ENCODE data around the gene SLC10A7.

Gene SLC10A7

GRCh38 chr4:146335763-146336409 is 185.9 kb downstream of the SLC10A7 start:
- H3K9me3 ChIP-seq, result no peaks in the 10 kb centered on the region
- H3K27me3 ChIP-seq, result no peaks in the 10 kb centered on the region
- H3K4me3 ChIP-seq (ENCODE audit: low read depth, low read length), result no peak overlapping the region
- H3K4me1 ChIP-seq, result peaks cover 21% of the 10 kb centered on the region
- no peak for TF ChIP-seq CTCF (IDR thresholded peaks at IDR 0.05; ENCODE audit: low read depth, low read length)
- no peak for DNase-seq
- no peaks in the 10 kb centered on the region for H3K36me3 ChIP-seq

- Histone ChIP-seq H3K9me3 (no peaks in the 10 kb centered on the region), H3K36me3 (no peaks in the 10 kb centered on the region), H3K27me3 (no peaks in the 10 kb centered on the region), H3K4me1 (peaks cover 21% of the 10 kb centered on the region), H3K4me3 (ENCODE audit: low read depth, low read length) (no peak overlapping the region)
- no peak for TF ChIP-seq CTCF (IDR thresholded peaks at IDR 0.05; ENCODE audit: low read depth, low read length)
- no peak for DNase-seq
These were observed 186.8 kb downstream of the SLC10A7 start for GRCh38 chr4:146334862-146335449.

- Histone ChIP-seq H3K4me1 (peaks cover 21% of the 10 kb centered on the region), H3K9me3 (no peaks in the 10 kb centered on the region), H3K36me3 (no peaks in the 10 kb centered on the region), H3K27me3 (no peaks in the 10 kb centered on the region), H3K4me3 (ENCODE audit: low read depth, low read length) (peak overlapping the region; percentile 23)
- no peak for DNase-seq
- no peak for TF ChIP-seq CTCF (IDR thresholded peaks at IDR 0.05; ENCODE audit: low read depth, low read length)
These were observed 187.9 kb downstream of the SLC10A7 start for GRCh38 chr4:146333895-146334262.

- DNase-seq, result peak; percentile 23
- H3K4me1 ChIP-seq, result peaks cover 21% of the 10 kb centered on the region
- H3K4me3 ChIP-seq (ENCODE audit: low read depth, low read length), result peak overlapping the region; percentile 23
- H3K27me3 ChIP-seq, result no peaks in the 10 kb centered on the region
- H3K36me3 ChIP-seq, result no peaks in the 10 kb centered on the region
- no peak for TF ChIP-seq CTCF (IDR thresholded peaks at IDR 0.05; ENCODE audit: low read depth, low read length)
- no peaks in the 10 kb centered on the region for H3K9me3 ChIP-seq
These were observed 188.4 kb downstream of the SLC10A7 start for GRCh38 chr4:146333187-146333894.

- no peak overlapping the region for H3K4me3 ChIP-seq (ENCODE audit: low read depth, low read length)
- no peak for TF ChIP-seq CTCF (IDR thresholded peaks at IDR 0.05; ENCODE audit: low read depth, low read length)
- no peaks in the 10 kb centered on the region for H3K27me3 ChIP-seq
- H3K9me3 ChIP-seq, result no peaks in the 10 kb centered on the region
- peaks cover 10% of the 10 kb centered on the region for H3K4me1 ChIP-seq
- no peaks in the 10 kb centered on the region for H3K36me3 ChIP-seq
- DNase-seq, result no peak
These were observed 191.3 kb downstream of the SLC10A7 start for GRCh38 chr4:146330392-146330791.
